NCI-H2107 treated with DMSO at 0.1 percent for 48 hours (cell line): ENCODE results near the gene TEX12.

ENCODE experiments used
- DNase-seq: peaks from one replicate; lab custom pipeline; 2025; ENCODE audit not compliant: unreplicated experiment; lab: John Stamatoyannopoulos, UW

Gene TEX12

DNA sequence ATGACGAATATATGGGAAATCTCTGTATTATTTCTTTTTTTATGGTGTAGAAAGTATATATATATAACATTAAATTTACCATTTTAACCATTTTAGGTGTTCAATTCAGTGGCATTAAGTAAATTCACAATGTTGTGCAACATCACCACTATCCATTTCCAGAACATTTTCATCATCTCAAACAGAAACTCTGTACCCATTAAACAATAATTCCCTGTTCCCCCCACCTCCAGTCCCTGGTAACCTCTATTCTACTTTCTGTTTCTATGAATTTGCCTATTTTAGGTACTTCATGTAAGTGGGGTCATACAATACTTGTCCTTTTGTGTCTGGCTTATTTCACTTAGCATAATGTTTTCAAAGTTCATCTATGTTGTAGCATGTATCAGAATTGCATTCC lies 43.7 kb downstream of the TEX12 start:
- DNase-seq, result no peak

DNA sequence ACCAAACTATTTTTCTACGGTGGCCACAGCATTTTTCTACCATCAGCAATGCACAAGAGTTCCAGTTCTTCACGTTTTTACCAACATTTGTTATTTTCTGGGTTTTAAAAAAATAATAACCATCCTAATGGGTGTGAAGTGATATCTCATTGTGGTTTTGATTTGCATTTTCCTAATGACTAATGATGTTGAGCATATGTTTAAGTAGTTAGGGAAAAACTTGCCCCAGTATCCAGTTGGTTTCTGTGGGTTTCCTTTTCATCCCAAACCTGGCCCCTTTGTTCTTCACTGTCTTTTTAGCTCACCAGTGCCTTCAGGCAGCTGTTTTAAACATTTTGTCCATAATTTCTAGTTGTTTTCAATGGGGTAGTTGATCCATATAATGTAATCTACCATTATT lies 44.4 kb downstream of the TEX12 start:
- DNase-seq, result no peak

DNA sequence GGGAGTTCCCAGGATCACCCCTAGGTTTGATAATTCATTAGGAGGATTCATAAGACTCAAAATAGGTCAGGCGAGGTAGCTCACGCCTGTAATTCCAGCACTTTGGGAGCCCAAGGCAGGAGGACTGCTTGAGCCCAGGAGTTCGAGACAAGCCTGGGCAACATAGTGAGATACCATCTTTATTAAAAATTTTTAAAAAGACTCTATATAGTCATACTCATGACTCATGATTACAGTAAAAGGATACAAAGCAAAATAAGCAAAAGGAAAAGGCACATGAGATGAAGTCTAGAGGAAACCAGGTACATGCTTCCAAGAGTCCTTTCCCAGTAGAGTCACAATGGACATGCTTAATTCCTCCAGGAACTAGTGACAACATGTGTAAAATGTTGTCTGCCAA lies 45.1 kb downstream of the TEX12 start:
- no peak for DNase-seq

DNA sequence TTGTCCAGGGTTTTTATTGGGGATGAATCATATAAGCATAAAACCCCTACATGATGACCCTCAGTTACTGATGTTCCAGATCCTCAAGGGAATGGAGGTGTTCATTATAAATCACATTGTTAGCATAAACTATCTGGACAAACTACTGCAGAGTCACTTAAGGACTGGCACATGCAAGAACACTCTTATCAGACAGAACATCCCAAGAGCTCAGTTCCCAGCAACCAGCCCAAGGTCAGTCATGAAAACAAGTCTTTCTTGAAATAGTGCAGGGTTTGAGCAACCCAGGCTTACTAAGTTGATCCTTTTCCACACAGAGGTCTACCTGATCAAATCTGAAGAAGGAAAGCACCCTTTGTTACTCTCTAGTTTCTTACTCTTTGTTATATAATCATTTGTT lies 45.5 kb downstream of the TEX12 start:
- DNase-seq, result no peak

DNA sequence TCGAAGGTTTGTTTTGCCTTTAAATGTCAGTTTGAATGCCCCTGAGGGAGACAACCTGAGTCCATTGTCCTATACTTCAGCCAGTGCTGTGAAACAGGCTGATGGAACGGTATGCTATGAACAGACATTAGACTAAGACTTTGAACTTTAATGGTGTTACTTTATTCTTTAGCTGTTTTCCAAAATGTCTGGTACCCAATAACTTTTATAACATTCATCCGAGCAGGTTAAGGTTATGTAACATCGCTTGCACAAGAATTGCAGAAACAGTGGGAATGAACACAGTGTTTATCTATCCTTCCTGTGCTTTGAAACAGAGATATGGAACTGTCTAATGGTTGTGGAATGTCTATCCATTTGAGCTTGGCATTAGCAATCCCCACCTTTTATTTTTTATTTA lies 46.6 kb downstream of the TEX12 start:
- DNase-seq, result no peak

DNA sequence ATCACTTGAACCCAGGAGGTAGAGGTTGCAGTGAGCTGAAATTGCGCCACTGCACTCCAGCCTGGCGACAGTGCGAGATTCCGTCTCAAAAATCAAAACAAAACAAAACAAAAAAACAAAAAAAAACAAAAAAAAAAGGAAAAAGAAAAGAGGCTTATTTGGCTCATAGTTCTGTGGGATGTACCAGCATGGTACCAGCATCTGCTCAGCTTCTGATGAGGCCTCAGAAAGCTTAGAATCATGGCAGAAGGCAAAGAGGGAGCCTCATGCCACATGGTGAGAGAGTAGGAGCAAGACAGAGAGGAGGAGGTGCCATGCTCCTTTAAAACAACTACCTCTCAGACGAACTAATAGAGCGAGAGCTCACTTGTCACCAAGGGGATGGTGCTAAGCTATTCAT lies 48.4 kb downstream of the TEX12 start:
- no peak for DNase-seq

DNA sequence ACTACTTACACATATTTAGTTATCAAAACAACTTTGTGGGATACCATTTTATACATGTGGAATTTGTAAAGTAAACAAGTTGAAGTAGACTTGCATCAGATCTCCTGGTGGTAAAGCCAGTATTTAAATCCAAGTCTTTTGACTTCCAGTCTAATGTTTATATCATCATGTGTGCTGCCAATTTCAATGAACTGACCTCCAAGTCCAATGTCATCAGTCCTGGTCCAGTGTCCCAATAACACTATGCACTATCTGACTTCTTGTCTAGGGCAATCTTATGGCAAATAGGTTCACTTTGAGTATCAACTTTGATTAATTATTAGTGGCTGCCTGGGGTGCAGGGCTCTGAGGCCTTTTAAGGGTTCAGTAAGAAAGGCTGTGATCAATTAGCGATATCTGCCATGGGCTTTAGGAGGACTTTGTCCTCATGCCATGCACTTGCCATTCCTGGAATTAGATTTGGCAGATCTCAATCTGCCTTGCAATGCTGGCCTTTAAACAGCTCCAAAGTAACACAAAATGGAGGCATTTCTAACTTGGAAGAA lies 49.5 kb downstream of the TEX12 start:
- DNase-seq, result no peak

DNA sequence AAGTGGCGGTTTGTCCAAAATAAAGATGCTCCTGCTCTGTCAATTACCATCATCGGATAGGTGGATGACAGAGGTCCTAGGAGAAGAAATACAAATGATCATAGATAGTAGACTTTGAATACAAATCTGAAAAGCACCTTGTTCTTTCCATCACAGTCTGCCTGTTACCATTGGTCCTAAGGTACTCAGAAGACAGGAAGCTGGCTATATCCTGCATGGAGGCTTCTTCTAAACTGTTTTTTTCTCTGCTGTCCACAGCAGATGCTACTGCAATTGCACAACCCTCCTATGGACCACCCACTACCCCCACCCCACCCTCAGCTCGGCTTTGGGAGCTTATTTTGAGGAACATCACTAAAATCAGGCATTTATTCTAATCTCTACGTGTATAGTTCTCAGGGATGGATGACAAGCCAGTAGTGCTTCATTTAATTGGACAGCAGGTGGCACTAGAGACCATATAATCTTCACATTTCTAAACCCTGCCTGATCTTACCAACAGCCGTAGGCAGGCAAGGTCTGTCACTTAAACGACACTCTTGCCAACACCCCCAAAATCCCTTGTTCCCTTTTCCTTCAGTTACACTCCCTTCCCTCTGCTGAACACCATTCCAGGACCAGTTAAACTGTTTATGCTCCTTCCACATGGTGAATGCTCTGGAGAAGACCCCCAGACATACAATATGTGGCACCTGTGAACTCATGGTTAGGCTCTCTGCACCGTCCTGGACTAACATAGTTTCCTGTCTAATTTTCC lies 52.5 kb downstream of the TEX12 start:
- DNase-seq, result peak; percentile 70

DNA sequence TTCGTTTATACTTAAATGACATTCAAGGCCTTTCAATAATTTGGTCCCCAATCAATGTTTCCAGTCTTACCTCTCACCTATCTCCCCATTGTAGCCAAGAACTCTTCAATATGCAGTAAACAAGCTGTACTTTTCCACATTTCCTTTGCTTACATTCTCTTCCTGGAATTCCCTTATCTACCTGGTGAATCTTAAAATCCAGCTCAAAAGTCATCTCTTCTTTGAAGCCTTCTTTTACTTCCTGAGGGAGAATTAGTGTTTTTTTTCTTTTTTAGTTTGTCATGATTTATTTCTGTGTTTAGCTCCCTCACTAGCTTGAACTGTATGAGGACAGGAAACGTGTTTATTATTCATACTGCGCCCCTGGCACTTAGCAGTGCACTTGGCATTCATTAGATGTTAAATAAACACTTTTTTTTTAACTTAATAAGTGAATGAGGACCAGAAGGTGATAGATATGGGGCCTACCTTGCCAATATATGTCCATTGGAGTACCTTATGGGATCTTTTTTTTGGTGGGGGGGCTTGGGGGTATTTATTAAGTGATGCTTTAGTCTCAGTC lies 54.2 kb downstream of the TEX12 start:
- DNase-seq, result no peak
